ENCODE data around the gene SEL1L.

GRCh38 chr14:81485781-81486180 is 47.9 kb downstream of the SEL1L start:
- TF ChIP-seq CTCF (IDR thresholded peaks at IDR 0.05), result no peak
- TF ChIP-seq POLR2A (IDR thresholded peaks at IDR 0.05), result no peak
